Endothelial cell of umbilical vein (primary cell): ENCODE data around the gene MALRD1. TPM values are rescaled to one million over a fixed set of nuclear protein-coding genes. Genes with fewer than 3 reads are reported as not detected.

Experiments used
- BruUV-seq: library from RNA; stranded (reverse); fragments of 400-500 nt; replicated peaks from 2 replicates; lab custom pipeline; 2021; lab: Mats Ljungman, UMichigan
- CTCF ChIA-PET: fragments of 300-600, 350-600 bp; sonication (Branson Sonifier 250); formaldehyde crosslinking; loops from one replicate; lab custom pipeline; 2021; ENCODE audit warnings: antibody characterized with exemption, inconsistent platforms; lab: Charles Lee
- POLR2A ChIA-PET: fragments of 300-600, 350-600 bp; sonication (Branson Sonifier 250); formaldehyde crosslinking; loops from one replicate; lab custom pipeline; 2021; ENCODE audit warnings: antibody characterized with exemption, inconsistent platforms; lab: Charles Lee
- DNase-seq: peaks from one replicate; pipeline ENCODE4 v3.0.0-alpha.2; 2011; ENCODE audit warnings: low read depth, low spot score
- FAIRE-seq: peaks from 2 replicates; lab custom pipeline; 2011; peaks lifted over from hg19 to GRCh38; lab: Jason Lieb, UNC
- H2AFZ ChIP-seq: 2 replicates; pipeline ENCODE4 v1.6.0; 2012; ENCODE audit warnings: low read depth, low read length, control low read depth, inconsistent platforms
- H3K27ac ChIP-seq: 2 replicates; pipeline ENCODE4 v1.5.1; 2011; ENCODE audit warnings: low read depth, mild to moderate bottlenecking, control low read depth, low read length, moderate library complexity; ENCODE audit not compliant: insufficient read depth
- H3K27me3 ChIP-seq, 2 experiments: 2 replicates each; pipeline versions ENCODE4 v1.6.0 to v1.6.1; 2011; ENCODE audit warnings: low read length in 2 of 2, mixed read lengths in 1 of 2; ENCODE audit not compliant: control insufficient read depth in 2 of 2, insufficient read depth in 2 of 2
- H3K36me3 ChIP-seq, 2 experiments: 2 replicates in 1 of 2; 3 replicates in 1 of 2; pipeline ENCODE4 v1.5.1; 2011; ENCODE audit warnings: low read length in 2 of 2, mild to moderate bottlenecking in 1 of 2, moderate library complexity in 1 of 2; ENCODE audit not compliant: control insufficient read depth in 2 of 2, insufficient read depth in 2 of 2; ENCODE audit errors: extremely low read depth in 1 of 2
- H3K4me1 ChIP-seq: 3 replicates; pipeline ENCODE4 v1.5.1; 2011; ENCODE audit warnings: mild to moderate bottlenecking, low read length; ENCODE audit not compliant: control insufficient read depth, insufficient read depth; ENCODE audit errors: extremely low read depth
- H3K4me2 ChIP-seq: 2 replicates; pipeline ENCODE4 v1.6.1; 2011; ENCODE audit warnings: low read length, control low read depth, mixed read lengths; ENCODE audit not compliant: insufficient read depth
- H3K4me3 ChIP-seq, 3 experiments: fragments of 200-600 bp in 1 of 3; sonication (generic), shearing (Covaris generic) in 1 of 3; replicated peaks in 1 of 3; 2 replicates each; pipeline ENCODE4 v1.5.1; 2011 to 2016; ENCODE audit warnings: control low read depth in 3 of 3, low read length in 3 of 3, mild to moderate bottlenecking in 2 of 3, inconsistent platforms in 1 of 3, low read depth in 1 of 3, moderate library complexity in 1 of 3; ENCODE audit not compliant: insufficient read depth in 1 of 3
- H3K79me2 ChIP-seq: 2 replicates; pipeline ENCODE4 v1.6.0; 2012; ENCODE audit warnings: low read length, inconsistent platforms; ENCODE audit not compliant: control insufficient read depth, insufficient read depth
- H3K9ac ChIP-seq: replicated peaks from 2 replicates; pipeline ENCODE3; 2011; ENCODE audit warnings: low read length, control low read depth; ENCODE audit not compliant: insufficient read depth; ENCODE audit errors: extremely low read depth
- H3K9me1 ChIP-seq: replicated peaks from 3 replicates; pipeline ENCODE4 v1.6.0; 2011; ENCODE audit warnings: mild to moderate bottlenecking, low read length; ENCODE audit not compliant: control insufficient read depth, insufficient read depth; ENCODE audit errors: extremely low read depth
- H3K9me3 ChIP-seq: replicated peaks from 2 replicates; pipeline ENCODE4 v1.5.1; 2012; ENCODE audit warnings: low read length, inconsistent platforms; ENCODE audit not compliant: control insufficient read depth, insufficient read depth
- H4K20me1 ChIP-seq: replicated peaks from 2 replicates; pipeline ENCODE3; 2011; ENCODE audit warnings: mild to moderate bottlenecking, low read length; ENCODE audit not compliant: control insufficient read depth, insufficient read depth; ENCODE audit errors: extremely low read depth
- CTCF ChIP-seq, 2 donors: IDR thresholded peaks; 1 replicate in 1 of 2; 2 replicates in 1 of 2; pipeline ENCODE4 v1.5.1; 2011; ENCODE audit warnings: low read length in 2 of 2, mild to moderate bottlenecking in 2 of 2, moderate library complexity in 2 of 2, control low read depth in 1 of 2, inconsistent platforms in 1 of 2, low read depth in 1 of 2; ENCODE audit not compliant: insufficient read depth in 1 of 2; ENCODE audit errors: extremely low read depth in 1 of 2
- EZH2 ChIP-seq: IDR thresholded peaks from 2 replicates; pipeline ENCODE4 v1.6.1; 2012; ENCODE audit warnings: borderline replicate concordance, low read depth, mild to moderate bottlenecking, moderate library complexity, low read length, inconsistent platforms; ENCODE audit not compliant: severe bottlenecking
- FOS ChIP-seq: IDR thresholded peaks from 2 replicates; pipeline ENCODE4 v1.6.1; 2011; ENCODE audit warnings: mild to moderate bottlenecking, low read length, moderate library complexity, borderline replicate concordance; ENCODE audit not compliant: insufficient read depth
- GATA2 ChIP-seq: IDR thresholded peaks from 2 replicates; pipeline ENCODE4 v1.7.0; 2011; ENCODE audit warnings: low read depth, mild to moderate bottlenecking, moderate library complexity, mixed read lengths, low read length; ENCODE audit not compliant: insufficient read length, insufficient read depth
- JUN ChIP-seq: IDR thresholded peaks from 2 replicates; pipeline ENCODE4 v1.6.1; 2011; ENCODE audit warnings: borderline replicate concordance, low read depth; ENCODE audit not compliant: insufficient read length, insufficient read depth
- MYC ChIP-seq: IDR thresholded peaks from one replicate; pipeline ENCODE4 v1.6.1; 2011; ENCODE audit warnings: mild to moderate bottlenecking, low read depth, low read length
- POLR2A ChIP-seq: IDR thresholded peaks from 2 replicates; pipeline ENCODE4 v1.6.1; 2012; ENCODE audit warnings: low read depth, mild to moderate bottlenecking, control low read depth, low read length
- POLR2AphosphoS5 ChIP-seq: IDR thresholded peaks from 2 replicates; pipeline ENCODE4 v1.6.1; 2012; ENCODE audit warnings: low read depth, mild to moderate bottlenecking, control low read depth, low read length, moderate library complexity; ENCODE audit not compliant: insufficient read depth
- dilution Hi-C: fragments of 300-500 bp; cut with MboI; formaldehyde crosslinking; loops from one replicate; pipeline ENCODE4 v1.15.0; 2019; ENCODE audit warnings: low sequenced_read_pairs; ENCODE audit not compliant: extremely low pct_ligation_motif_present
- intact Hi-C: fragments of 100-400 bp; cut with micrococcal nuclease; formaldehyde crosslinking; loops from one replicate; pipeline ENCODE4 v1.10.0; 2022
- polyA plus RNA-seq, 4 experiments: library from polyadenylated mRNA; depleted of rRNA in 3 of 4; stranded (reverse) in 3 of 4; unstranded in 1 of 4; fragments of >200 nt; gene quantifications; 2 replicates each; pipeline versions ENCODE4 v1.2.1 to v1.2.3, GENCODE V29; 2011 to 2012; ENCODE audit warnings: missing spikeins in 1 of 4
- total RNA-seq: library from RNA; stranded (reverse); gene quantifications from 2 replicates; pipeline ENCODE4 v1.2.3, GENCODE V29; 2021
- TF ChIP-seq, protein P1 (sequence below): IDR thresholded peaks from 2 replicates; pipeline ENCODE4 v1.6.1; 2011; ENCODE audit not compliant: insufficient read depth, insufficient read length

Gene MALRD1
- total and polyA plus RNA-seq, 2 donors (not counting 3 experiments of a cell fraction or from before 2014, with no cell fraction given): not detected

DNA sequence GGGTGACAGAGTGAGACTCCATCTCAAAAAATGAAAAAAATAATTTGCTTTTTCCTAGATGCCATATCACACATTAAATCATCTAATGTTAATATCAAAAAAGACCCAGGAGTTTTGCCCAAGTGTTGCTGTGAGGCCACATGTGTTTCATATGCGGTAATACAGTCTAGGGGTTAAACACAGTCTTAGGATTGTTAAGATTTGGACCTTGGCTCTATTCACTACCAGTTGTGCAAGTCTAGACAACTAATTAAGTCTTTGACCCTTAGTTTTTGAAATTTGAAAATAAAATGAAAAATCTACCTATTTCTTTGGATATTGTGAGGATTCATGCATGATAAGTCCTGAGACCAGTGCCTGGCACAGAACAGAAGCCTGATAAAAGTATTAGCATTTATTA, 14.9 kb upstream of the MALRD1 start:
- no peak overlapping the region for H3K4me2 ChIP-seq
- DNase-seq: no peak
- peaks cover 3% of the 10 kb centered on the region for H3K9me3 ChIP-seq
- no peak for FAIRE-seq
- no TSS peak for BruUV-seq
- no peak overlapping the region for H3K27ac ChIP-seq
- no peaks in the 10 kb centered on the region for H4K20me1 ChIP-seq
- dilution Hi-C loops (no loop called here), intact Hi-C loops (no loop called here)
- ChIA-PET CTCF (no interaction called here), POLR2A (interaction anchor here (0.6 kb wide), 1 partner anchor 113 kb away, joined by 7 read pairs; no protein-coding TSS in a partner anchor)
- H3K9ac ChIP-seq: no peak overlapping the region
- H3K4me3 ChIP-seq: no peak overlapping the region
- H3K36me3 ChIP-seq: no peaks in the 10 kb centered on the region
- TF ChIP-seq POLR2A (no peak), MYC (no peak), EZH2 (no peak), JUN (no peak), FOS (no peak), CTCF (IDR thresholded peaks at IDR 0.05; ENCODE audit: extremely low read depth in 1 of 2, insufficient read depth in 1 of 2, low read depth in 1 of 2, low read length in 2 of 2) (no peak), GATA2 (no peak), POLR2AphosphoS5 (no peak)
- TF ChIP-seq, protein P1, sequence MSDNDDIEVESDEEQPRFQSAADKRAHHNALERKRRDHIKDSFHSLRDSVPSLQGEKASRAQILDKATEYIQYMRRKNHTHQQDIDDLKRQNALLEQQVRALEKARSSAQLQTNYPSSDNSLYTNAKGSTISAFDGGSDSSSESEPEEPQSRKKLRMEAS: no peak
- H3K79me2 ChIP-seq: no peaks in the 10 kb centered on the region
- H3K9me1 ChIP-seq: no peaks in the 10 kb centered on the region
- H2AFZ ChIP-seq: no peak overlapping the region
- no peaks in the 10 kb centered on the region for H3K27me3 ChIP-seq
- H3K4me1 ChIP-seq: no peaks in the 10 kb centered on the region
